GM21381 (cell line): ENCODE measurements around the gene HOXA2.

Source experiments
- ATAC-seq: cut with Tn5 transposase; IDR thresholded peaks from one replicate; pipeline ENCODE4 v1.9.1; 2021; ENCODE audit warnings: mild to moderate bottlenecking, moderate library complexity; ENCODE audit not compliant: unreplicated experiment

The HOXA2 gene

DNA sequence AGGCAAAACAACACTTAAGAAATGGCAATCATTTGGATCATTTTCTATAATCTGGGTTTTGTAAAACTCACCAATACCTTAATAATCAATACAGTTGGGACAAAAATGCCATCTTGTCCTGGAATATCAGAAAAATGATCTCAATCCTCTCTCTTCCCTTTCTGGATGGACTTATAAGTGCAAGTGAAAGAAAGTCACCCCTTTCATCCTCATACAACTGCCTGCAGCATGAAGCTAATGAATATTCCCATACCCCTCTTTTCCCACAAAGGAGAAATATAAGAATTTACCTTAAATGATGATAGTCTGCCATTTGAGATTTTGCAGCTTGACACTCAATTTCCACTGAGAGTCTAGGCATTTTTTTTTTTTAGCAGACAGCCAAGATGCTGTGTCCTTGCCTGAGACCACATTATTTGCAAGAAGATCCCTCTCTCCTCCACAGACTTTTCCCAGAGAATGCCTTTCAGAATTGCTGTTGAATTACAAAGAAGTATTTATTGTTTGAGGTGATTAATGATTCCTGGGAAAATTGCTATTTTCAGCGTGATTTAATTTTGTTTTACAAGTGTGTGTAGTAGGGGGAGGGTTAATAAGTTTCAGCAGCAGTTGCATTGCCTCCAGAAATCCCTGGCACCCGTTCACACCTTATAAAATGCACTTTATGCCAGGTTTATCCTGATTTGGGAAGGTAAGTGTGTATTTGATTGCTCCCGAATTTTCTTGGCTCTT is 24.3 kb upstream of the HOXA2 start:
- ATAC-seq, result no peak

DNA sequence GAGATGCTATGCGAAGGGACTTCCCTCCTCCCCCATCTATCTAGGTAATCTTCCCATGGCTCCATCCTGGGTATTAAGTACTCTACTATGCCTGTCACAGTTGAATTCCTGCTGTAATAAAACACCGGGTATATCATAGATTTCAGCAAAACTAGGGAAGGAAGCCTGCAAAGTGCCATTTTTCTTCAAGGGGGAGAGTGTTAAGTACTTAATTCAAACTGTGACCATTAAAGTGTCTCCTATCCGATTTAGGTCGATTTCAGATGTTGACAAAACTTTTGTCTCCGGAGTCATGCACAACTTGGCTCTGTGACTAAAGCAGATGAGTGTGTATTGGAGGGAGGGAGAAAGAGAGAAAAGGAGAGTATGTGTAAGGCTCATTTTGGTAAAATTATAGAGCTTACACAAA is 23.5 kb upstream of the HOXA2 start:
- ATAC-seq, result no peak

DNA sequence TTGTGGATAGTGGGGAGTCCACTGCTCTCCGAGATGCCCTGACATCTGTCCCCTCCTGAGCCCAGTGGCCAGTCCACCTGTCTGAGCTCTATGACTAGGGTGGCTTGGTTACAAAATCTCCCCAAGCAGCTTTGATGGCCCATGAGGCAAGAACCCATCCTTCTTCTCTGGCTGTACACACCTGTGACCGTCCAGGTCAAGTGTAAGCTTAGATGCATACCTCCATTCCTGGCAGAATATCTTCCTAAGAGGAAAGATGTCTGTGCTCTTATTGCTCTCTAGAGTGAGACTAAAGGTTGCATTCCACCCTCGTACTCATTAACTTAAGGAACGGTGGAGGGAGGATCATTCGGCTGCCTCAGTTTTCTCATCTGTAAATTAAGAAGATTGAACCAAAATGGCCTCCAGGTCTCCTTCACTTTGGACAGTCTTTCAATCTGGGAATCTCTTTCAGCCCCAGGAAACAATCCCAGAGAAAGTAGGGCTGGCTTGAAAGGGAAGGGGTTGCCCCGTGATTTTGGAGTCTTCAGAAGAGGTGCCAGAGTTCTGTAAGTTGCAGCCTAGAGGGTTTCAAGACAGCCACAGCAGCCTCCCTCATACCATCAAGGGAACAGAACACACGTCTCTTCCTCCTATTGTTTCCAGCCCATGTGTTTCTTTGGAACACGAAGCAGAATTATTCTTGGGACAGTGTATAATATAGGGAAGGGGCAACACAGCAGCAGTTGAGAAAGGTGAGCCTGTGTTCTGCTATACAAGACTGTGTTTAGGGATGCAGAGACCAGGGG is 22.6 kb upstream of the HOXA2 start:
- ATAC-seq, result no peak

DNA sequence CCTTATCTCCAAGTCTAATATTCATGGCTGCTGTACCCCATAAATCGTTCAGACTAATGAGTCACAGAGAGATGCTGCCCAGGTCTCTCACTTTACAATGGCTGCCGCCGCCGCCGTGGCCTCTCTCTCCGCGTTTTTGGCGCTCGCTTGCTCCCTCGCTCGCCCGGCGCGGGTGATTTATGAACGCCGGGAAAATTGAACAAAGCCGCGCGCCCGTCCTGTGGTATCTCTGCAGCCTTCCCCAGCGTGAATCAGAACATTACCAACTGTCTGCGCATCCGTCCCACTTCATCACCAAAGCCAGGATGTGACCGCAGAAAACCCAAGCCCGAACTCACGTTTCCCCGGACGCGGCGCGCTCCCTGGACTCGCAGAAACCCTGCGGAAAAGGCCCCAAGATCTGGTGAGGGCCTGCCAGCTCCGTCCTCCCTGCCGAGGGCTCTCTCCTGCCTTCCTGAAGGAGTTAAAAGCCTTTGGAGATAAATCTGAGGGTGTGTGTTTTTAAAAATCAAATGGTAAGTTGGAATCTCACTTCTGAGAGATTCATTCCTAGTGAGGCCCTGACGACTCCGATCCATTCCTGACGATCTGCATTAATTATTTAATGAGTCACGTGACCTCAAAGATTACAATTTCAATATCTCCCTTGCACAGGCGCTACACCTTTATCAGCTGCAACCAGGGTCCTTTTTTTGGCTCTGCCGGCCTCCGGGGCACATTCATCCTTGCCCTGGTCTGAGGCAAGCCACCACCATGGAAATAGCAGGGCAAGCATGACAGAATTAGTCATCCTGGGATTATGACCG is 21.8 kb upstream of the HOXA2 start:
- ATAC-seq, result no peak

DNA sequence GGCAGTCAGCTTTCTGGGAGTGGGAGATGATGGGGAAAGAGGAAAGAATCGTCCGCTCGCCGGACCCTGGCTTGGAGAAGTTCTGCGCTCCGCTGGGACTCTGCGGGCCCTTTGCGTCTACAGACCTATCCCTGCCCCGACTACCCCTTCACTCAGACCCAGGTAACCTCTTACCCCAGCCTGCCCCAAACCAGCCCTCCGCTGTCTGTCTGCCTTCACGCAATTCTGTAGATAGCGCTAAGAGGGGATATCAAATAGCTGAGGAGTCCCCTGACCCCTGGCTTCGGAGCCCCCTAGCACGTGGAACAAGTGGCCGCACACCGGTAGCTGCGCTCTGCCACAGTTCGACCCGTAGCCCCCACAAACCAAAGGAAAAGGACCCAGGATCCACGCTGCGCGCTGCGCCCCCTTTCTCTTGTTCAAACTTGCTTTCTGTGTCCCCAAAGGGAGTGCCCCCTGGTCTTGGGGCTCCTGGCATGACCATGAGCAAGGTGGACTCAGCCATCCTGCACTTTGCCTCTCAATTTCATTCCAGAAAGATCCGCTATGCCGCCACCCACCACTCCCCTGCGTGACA is 21.1 kb upstream of the HOXA2 start:
- no peak for ATAC-seq

DNA sequence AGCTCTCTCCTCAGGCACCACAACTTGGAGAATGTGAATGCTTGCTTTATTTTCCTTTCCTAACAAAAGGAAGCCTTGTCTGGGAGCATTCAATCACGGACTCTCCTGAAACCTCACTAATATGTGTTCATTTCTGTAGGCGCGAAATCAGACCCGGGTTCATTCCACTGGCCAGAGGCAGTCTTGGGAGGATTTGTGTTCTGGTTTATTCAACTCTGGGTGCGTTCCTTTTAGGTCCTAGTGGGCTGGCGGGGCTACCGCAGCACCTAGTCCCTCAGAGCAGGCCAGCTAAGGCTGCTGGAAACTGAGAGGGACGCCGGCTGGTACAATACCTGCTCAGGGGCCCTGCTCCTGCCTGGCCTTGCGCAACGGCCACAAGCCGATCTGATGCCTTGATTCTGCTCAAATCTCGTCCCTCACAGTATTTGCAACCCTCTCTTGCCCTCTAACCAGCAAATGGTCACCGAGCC is 20.6 kb upstream of the HOXA2 start:
- no peak for ATAC-seq

DNA sequence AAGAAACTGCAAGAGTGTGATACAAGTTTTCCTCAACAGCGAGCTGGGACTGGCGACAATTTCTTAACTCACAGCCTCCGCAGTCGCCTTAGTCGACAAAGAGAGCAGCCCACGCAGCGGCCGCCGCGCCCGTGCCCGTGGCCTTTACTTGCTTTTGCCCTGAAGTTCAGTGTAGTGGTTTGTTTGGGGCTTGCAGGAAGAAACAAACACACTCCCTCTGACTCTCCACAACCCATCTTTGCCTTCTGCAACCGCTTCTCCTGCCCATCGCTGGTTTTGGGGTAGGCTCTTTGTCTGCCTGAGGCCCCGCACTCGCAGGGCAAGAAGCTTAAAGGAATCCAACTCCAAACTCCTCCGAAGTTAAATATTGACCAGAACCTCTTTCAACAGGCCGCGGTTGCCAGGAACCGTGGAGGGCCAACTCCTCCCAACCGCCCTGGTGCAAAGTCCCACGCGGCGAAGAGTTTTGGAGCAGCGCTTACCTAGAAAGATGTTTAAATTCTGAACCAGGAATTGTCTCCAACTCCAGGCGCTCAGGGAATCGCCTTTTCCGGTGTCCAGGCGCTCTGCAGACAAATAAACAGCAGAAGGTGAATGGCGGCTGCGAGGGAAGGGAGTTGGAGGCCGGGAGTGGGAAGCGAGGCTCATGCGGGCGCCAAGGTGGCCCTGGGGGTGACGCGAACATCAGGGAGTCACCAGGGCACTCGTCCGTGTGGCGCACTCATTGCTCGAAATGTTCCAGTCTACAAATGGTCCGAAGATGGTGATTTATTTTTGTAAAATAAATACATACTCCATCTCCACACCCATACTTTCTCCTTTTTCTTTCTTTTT is 19.8 kb upstream of the HOXA2 start:
- no peak for ATAC-seq

DNA sequence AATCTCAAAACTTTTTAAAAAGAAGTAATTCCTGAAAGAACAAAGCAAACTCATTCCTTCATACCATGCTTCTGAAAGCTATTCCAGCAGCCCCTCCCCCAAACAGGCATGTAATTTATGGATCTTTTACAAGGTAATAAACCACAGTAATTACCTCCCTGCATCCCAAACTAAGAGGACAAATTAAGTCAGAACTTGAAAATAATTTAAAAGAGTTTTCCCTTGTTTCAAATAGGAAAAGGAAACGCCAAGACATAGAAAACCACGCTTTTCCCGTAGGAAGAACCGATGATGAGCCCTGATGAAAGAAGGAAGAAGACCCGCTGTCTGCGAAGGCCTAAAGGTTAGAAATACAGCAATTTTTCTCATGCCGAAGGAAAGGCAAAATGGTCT is 19.2 kb upstream of the HOXA2 start:
- ATAC-seq, result no peak

DNA sequence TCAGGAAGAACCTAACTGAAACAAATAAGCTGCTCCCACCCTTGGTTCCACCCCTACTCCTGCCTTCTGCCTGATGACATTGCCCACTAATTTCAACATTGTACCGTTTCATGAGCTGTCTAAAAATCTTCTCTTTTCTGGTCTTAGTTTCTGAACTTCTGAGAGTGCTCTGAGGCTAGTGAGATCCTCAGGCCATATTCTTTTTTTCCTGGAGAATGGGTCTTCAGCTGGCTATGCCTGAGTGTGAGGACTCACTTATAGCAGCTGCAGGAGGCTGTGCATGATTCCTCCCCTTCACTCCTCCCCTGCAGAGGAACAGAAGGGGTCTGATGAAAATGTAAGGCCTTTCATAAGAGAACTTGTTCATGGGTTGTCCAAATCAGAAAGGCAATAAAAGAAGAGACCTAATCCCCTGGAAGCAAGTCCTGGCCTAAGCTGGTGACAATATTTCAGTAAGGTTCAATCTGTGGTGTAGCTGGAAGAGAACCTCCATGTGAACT is 17.0 kb upstream of the HOXA2 start:
- ATAC-seq, result no peak

DNA sequence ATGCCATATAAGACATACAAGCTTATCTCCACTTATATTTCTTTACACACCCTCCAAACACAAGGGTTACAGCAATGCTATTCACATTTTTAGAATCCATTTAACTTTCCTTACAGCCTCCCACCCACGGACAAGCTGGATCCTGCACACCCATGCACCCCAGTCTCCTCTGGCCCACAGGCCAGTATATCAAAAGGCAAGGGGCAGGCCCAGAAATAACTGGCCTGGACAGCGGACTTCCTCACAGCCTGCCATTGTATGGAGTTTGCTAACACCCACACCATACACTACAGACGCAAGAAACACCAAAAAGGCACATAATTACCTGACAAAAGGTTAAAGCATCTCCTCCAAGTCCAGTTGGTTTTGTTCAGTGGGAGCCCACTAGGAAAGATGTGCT is 16.1 kb upstream of the HOXA2 start:
- ATAC-seq, result no peak

DNA sequence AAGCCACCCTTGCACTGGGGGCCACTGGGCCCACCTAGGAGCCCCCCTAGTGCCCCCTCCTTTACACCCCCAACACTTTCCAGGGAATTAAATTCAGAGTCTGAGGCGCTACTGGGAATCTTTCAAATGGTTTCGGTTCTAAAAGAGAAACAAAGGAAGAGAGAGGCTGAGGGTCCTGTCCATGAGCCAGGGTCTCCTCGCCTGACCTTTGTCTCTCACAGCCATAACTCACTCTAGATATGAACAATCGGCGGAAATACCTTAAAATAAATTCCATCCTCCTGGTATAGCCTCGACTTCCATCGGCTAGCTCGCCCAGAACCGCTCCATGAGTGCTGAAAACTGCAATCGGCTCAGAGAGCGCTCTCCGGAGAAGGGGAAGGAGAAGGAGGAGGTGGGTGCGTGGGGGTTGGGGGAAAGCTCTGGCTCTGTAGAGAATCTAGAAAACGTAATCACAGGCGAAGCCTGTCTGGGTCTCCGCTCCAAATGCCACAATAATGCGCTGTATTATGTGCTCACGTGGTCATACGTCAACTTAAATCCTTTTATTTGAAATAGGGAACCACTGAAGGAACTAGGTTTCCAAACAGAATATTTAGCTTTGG is 15.5 kb upstream of the HOXA2 start:
- no peak for ATAC-seq

DNA sequence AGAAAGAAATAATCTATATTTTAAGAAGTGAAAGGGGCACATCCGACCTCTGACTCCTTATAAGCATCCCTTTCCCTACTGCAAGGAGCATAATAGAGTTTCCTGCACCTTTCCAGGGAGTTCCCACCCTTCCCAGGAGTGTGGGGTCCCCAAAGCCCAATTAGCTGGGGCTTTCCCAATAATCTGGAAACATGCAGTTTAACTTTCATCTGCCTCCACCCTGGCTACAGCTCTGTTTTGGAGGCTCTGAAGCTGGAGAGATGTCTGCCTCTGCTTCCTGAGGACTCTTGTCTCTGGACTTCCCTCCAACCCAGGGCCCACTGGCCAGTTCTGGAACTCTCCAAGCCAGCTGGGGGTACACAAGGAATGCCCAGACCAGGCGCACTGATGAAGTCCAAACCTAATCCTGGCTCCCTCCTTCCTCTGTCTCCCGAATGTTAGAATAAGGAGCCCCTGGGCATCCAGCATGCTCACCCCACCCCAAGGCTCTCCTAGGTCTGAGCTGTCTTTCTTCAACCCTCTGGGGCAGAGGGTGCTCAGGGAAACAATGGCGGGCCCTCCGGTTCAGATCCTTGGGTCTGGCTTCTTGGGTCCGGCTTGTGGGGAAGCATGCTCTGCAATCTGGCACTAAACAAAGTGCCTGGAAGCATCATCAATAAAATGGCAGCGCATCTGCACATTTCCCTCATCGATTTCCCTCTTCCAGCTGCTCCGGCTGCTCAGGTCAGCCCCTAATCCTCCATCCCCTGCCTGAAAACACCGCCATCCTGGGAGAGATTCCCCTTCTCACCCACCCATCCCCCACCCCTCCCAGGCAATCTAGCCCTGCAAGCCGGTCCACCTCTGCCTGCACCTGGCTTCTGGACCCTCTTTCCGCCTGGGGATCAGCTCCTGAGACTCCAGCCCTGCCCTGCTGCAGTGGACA is 14.7 kb upstream of the HOXA2 start:
- no peak for ATAC-seq

DNA sequence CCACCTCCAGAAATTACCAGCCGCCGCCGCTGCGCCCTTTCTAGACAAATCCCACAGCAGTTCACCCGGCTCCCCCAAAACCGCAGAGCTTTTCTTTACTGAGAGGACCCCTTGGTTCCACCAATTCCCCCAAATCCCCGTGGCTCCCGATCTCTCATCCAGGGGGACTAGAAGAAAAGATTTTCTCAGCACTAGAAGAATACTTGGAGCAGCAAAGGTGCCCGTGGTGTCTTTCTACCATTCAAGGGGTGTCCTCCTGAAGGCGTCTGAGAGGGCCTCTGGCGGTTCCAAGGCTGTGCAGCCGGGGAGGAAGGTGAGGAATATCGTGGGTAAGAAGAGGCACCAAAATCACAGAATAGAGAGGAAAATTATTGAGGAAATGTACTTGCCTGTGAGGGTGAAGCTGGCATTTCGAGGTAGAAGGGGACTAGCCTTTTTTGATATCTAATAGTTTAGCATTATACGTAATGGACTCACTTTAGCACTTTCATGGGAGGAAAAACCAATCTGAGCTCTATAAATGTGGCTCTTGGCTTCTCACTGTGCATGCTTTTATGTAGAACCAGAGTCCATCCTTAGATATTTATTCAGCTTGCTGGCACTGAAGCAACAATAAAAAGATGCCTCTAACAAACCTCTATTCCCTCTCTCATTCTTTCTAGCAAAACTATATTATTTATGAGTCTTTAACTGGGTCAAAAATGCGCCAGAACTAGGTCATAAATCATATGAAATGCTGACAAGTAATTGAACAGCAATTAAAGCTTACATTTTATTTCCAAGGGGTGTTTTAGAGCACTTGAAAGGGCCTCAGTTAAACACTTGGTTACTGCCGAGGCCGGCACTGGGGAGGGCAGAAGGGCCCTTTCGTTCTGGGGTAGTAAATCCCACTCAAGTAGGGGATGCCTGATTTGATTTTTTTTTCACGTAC is 13.8 kb upstream of the HOXA2 start:
- no peak for ATAC-seq

DNA sequence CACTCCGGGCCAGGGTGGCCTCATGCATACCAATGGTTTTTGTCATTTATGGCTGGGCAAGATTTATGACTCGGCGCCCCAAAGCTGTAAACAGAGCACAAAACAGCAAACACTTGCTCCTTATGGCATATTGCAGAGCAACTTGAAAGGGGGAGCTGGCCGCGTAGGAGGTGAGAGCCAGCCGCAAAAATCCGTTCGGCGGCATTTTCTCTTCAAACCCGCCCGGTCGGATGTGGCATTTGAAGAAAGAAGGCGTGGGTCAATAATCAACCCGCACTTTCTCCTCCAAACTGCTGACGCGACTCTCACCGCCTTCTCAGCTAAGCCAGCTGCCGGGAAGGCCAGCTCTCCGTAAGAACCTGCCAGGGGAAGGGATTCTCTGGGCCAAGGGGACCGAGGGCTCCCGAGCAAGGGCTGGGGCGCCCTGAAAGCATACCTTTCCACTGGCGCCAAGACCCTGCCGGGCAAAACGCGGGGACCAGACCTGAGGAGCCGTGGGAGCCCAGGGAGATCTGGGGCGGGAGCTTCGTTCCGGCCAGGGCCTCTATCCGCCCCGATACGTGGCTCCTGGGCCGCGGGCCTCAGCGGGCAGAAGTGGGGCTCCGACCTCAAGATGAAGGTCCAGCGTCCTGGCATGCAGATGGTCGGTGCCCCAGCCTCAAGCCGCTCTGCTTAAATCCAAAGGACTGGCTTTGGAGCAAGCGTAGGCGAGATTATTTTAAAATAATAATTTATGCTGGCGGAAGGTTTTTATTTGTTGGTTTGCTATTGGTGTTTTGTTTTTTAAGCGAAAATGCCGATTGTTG is 12.9 kb upstream of the HOXA2 start:
- ATAC-seq, result no peak

DNA sequence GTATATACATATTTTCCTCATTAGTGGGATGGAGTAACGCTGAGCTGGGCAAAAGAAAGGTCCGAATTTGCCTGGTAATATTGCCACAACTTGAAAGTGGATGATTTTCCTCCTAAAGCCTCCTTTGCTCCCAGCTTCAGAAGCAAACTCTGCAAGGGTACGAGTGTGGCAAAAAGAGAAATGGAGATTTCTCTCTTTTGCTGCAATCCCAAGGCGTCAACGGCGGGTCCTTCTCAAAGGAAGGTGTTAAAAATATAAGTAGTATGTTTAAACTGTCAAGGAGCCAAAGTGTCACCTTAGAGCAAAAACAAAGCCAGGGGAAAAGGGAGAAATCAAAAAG is 12.4 kb upstream of the HOXA2 start:
- ATAC-seq, result no peak

DNA sequence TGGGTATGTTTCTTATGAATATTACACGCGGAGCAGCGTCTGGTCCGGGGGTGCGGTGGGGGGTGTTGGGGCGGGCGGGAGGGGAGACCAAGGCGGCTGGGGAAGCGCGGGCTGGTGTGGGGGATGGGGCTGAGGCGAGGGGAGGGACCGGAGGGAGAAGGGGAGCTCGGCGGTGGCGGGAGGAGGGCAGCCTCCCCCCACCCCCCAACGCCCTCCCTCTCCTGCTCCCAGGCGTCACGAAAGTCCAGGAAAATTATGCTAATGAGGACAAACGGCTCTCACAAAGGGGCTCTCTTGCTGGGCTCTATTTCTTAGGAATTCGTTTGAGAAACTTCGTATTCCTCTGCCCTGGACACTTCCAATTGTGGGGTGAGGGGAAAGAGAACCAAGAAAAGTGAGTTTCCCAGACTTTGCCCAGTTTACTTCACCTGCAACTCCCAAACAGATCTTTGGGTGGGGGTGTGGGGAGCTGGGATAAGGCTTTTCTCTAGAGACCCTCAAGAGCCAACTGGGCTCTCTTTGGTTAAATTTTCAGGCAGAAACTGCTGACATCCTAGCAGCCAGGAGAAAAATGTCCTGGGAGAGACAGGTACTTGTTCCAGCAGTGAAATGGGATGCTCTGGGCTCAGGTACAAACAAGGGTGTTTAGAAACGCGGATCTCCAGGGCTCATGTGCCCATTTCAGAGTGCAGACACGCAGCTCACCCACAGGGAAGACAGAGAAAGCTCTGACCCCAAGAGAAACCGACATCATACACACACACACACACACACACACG is 11.7 kb upstream of the HOXA2 start:
- no peak for ATAC-seq
